Measurements from ENCODE around the gene MEGF6. TPM values are rescaled to one million over a fixed set of nuclear protein-coding genes. Genes with fewer than 3 reads are reported as not detected.

The MEGF6 gene
- total and polyA plus RNA-seq, 2 of the 8 experiments (the other 6 are each of a cell fraction or from before 2014, with no cell fraction given): 4.1 to 14.8 TPM

- TF ChIP-seq ASH2L (IDR thresholded peaks at IDR 0.05; ENCODE audit: low read length) (peak; percentile 69), RNF2 (IDR thresholded peaks at IDR 0.05; ENCODE audit: borderline replicate concordance, low read depth, low read length, missing control alignments, poor library complexity, severe bottlenecking) (no peak), BACH1 (IDR thresholded peaks at IDR 0.05; ENCODE audit: low read length) (no peak), HDAC2 (IDR thresholded peaks at IDR 0.05; ENCODE audit: borderline replicate concordance in 1 of 2, low read depth in 2 of 2, low read length in 2 of 2) (0 out of 4 replicates have a peak, but pooled peaks of 1 of the 2 experiments have one; percentile 66), MAX (IDR thresholded peaks at IDR 0.05) (no peak), KDM1A (IDR thresholded peaks at IDR 0.05; ENCODE audit: borderline replicate concordance, low read length) (peak; percentile 82; the same call in 1 of the 2 replicates)
Observed at GRCh38 chr1:3454811-3455618, 156.3 kb downstream of the MEGF6 start (continued).

Data from H1 (cell line).